ENCODE measurements around the gene DLGAP1. TPM values are rescaled to one million over a fixed set of nuclear protein-coding genes. Genes with fewer than 3 reads are reported as not detected.

Gene DLGAP1
- total RNA-seq, 1 donor from 2014 or later: 3.7 TPM

DNA sequence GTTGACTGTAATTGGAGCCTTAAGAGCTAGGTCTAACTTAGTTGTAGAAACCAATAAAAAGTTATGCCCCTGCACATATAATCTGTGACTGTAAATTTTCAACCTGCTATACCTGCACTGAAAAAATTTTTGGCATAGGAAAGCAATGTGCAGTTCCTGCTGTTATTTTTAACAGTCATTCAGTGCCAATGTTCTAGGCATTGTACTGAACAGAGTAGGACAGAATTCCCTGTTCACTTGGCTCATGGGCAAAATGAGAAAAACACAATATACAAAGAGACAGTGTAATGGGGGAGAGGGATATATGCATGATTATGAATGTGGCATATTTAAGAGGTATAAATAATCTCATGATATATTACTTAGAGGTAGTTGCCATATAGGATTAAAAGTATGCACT lies 547.2 kb downstream of the DLGAP1 start:
- H3K27me3 Mint-ChIP-seq: no peaks in the 10 kb centered on the region
- no peak overlapping the region for H3K27ac Mint-ChIP-seq
- H3K4me3 Mint-ChIP-seq: no peak overlapping the region
- no peak for DNase-seq (ENCODE audit: extremely low spot score, unreplicated experiment)
- H3K9me3 Mint-ChIP-seq: no peaks in the 10 kb centered on the region
- TF ChIP-seq, protein P1, sequence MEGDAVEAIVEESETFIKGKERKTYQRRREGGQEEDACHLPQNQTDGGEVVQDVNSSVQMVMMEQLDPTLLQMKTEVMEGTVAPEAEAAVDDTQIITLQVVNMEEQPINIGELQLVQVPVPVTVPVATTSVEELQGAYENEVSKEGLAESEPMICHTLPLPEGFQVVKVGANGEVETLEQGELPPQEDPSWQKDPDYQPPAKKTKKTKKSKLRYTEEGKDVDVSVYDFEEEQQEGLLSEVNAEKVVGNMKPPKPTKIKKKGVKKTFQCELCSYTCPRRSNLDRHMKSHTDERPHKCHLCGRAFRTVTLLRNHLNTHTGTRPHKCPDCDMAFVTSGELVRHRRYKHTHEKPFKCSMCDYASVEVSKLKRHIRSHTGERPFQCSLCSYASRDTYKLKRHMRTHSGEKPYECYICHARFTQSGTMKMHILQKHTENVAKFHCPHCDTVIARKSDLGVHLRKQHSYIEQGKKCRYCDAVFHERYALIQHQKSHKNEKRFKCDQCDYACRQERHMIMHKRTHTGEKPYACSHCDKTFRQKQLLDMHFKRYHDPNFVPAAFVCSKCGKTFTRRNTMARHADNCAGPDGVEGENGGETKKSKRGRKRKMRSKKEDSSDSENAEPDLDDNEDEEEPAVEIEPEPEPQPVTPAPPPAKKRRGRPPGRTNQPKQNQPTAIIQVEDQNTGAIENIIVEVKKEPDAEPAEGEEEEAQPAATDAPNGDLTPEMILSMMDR (conservative IDR thresholded peaks at IDR 0.05): no peak
- no peaks in the 10 kb centered on the region for H3K36me3 Mint-ChIP-seq
- H3K4me1 Mint-ChIP-seq (ENCODE audit: unreplicated experiment): no peaks in the 10 kb centered on the region

DNA sequence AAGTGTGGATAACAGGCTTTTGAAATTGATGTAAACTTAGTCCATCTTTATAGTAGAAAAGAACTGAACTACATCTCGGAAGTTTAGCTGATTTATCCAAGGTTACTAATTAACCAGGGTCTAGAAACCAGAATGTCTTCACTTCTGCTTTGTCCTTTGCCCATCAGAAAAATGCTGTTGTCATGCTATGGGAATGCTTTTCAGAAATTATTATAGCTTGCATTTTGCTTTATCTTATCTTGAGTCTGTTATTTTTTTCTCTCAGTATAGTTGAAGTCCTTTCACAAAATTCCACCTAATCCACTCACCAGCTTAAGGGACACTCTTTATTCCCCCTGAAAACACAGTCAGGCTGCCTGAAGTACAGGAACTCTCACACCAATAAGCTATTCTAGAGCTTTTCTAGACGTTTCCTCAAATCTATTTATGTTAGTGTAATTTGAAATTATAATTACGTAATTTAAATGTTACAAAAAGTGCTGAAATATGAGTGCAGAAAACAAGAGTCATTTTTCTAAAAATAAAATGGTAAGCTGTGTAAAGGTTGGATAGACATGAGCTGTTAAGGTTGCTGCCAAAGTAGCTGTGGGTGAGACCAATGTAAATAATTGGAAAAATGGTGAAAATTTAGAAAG lies 548.9 kb downstream of the DLGAP1 start:
- Mint-ChIP-seq H3K4me3 (no peak overlapping the region), H3K4me1 (ENCODE audit: unreplicated experiment) (peaks cover under 1% of the 10 kb centered on the region), H3K27me3 (peaks cover under 1% of the 10 kb centered on the region), H3K36me3 (no peaks in the 10 kb centered on the region), H3K27ac (no peak overlapping the region), H3K9me3 (no peaks in the 10 kb centered on the region)
- TF ChIP-seq, protein P1 (conservative IDR thresholded peaks at IDR 0.05): no peak
- DNase-seq (ENCODE audit: extremely low spot score, unreplicated experiment): no peak

DNA sequence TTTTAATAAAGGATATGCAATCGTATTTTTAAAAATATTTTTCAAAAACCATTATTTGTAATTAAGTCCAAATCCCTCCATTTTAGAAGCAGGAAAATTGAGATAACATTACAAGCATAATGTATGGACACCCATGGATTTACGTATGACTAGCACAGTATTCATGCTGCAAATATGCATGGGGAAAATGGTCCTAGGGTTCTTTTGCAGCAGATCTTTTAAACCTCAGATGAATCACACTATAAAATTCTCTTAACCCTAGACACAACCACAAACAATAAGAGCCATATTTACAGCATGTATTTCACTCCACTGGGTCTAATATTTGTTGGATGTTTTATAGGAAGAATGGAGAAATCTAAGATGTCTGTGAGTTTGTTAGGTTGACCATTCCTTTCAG lies 551.8 kb downstream of the DLGAP1 start:
- TF ChIP-seq, protein P1 (conservative IDR thresholded peaks at IDR 0.05): no peak
- Mint-ChIP-seq H3K27ac (no peak overlapping the region), H3K9me3 (no peaks in the 10 kb centered on the region), H3K4me3 (no peak overlapping the region), H3K27me3 (peaks cover 4% of the 10 kb centered on the region), H3K36me3 (no peaks in the 10 kb centered on the region), H3K4me1 (ENCODE audit: unreplicated experiment) (peaks cover 4% of the 10 kb centered on the region)
- no peak for DNase-seq (ENCODE audit: extremely low spot score, unreplicated experiment)

DNA sequence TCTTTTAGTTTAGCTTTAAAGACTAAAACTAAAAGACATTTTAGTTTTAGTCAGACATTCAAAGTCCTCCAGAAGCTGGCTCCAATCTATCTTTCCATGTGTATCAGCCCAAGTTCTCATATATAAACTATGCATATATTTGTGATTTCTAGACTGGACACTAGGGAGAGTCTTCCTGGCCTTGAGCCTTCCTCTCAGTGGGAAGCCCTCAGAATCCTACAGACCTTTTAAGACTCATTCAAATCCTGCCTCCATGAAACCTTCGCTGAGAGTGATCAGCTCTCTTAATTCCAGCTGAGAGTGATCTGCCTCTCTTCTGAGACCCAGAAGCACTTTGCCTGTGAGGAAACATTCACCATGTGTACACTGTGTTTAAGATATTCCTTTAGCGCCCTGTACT lies 552.4 kb downstream of the DLGAP1 start:
- Mint-ChIP-seq H3K9me3 (no peaks in the 10 kb centered on the region), H3K36me3 (no peaks in the 10 kb centered on the region), H3K27me3 (peaks cover 4% of the 10 kb centered on the region), H3K4me1 (ENCODE audit: unreplicated experiment) (peaks cover 4% of the 10 kb centered on the region), H3K4me3 (no peak overlapping the region), H3K27ac (no peak overlapping the region)
- DNase-seq (ENCODE audit: extremely low spot score, unreplicated experiment): no peak
- TF ChIP-seq, protein P1 (conservative IDR thresholded peaks at IDR 0.05): no peak

DNA sequence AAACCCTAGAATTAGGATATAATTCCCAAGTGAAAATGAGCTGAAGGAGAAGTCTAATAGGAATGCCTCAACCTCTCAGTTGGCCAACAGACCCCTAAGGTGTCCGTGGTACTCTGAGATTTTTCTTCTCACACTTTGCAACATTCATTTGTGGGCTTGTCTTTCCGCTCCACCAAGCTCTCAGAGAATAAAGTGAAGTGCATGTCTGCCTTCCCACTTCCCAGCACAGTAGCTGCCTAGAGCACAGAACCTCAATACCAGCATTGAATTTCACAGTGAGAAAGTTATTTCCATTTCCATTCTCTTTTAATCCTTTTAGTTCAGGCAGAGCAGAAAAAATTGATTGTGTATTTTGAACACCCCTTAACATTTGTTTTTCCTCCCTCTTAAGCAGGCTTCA lies 553.3 kb downstream of the DLGAP1 start:
- Mint-ChIP-seq H3K9me3 (no peaks in the 10 kb centered on the region), H3K4me1 (ENCODE audit: unreplicated experiment) (peaks cover 4% of the 10 kb centered on the region), H3K36me3 (no peaks in the 10 kb centered on the region), H3K4me3 (no peak overlapping the region), H3K27me3 (peaks cover 4% of the 10 kb centered on the region), H3K27ac (no peak overlapping the region)
- TF ChIP-seq, protein P1 (conservative IDR thresholded peaks at IDR 0.05): no peak
- DNase-seq (ENCODE audit: extremely low spot score, unreplicated experiment): no peak

Measured in type B pancreatic cell (in vitro differentiated cells).